GM12865 (cell line): ENCODE data around the gene DMKN.

Experiments used
- DNase-seq: peaks from one replicate; pipeline ENCODE4 v3.0.0; 2010; ENCODE audit warnings: low read depth
- H3K4me3 ChIP-seq: 2 replicates; pipeline ENCODE4 v1.5.1; 2011; ENCODE audit warnings: mild to moderate bottlenecking, low read depth, low read length, control low read depth
- CTCF ChIP-seq: IDR thresholded peaks from 2 replicates; pipeline ENCODE4 v1.5.1; 2011; ENCODE audit warnings: low read length, control low read depth, low read depth, inconsistent platforms; ENCODE audit not compliant: insufficient read depth; ENCODE audit errors: missing control alignments

Gene DMKN

GRCh38 chr19:35531291-35531690, 17.8 kb upstream of the DMKN start:
- no peak for TF ChIP-seq CTCF
- DNase-seq, result no peak
- H3K4me3 ChIP-seq, result no peak overlapping the region

GRCh38 chr19:35529241-35530218, 16.1 kb upstream of the DMKN start:
- no peak for TF ChIP-seq CTCF
- no peak overlapping the region for H3K4me3 ChIP-seq
- no peak for DNase-seq

- no peak for DNase-seq
- TF ChIP-seq CTCF, result no peak
Observed at GRCh38 chr19:35528218-35529038, 15.0 kb upstream of the DMKN start, which contains the start of gene SBSN. SBSN (minus strand) TSS chr19:35528311; CDS start chr19:35528281, 30 bp downstream.

GRCh38 chr19:35525873-35526272, 12.4 kb upstream of the DMKN start:
- TF ChIP-seq CTCF, result no peak
- no peak for DNase-seq
- no peak overlapping the region for H3K4me3 ChIP-seq

More at GRCh38 chr19:35528218-35529038, 15.0 kb upstream of the DMKN start, which contains the start of gene SBSN:
- no peak within 1 kb of the TSS for H3K4me3 ChIP-seq

GRCh38 chr19:35524181-35524837, 10.9 kb upstream of the DMKN start:
- TF ChIP-seq CTCF, result no peak
- DNase-seq, result no peak
- no peak overlapping the region for H3K4me3 ChIP-seq

- H3K4me3 ChIP-seq, result no peak overlapping the region
- no peak for TF ChIP-seq CTCF
- DNase-seq, result no peak
Observed at GRCh38 chr19:35522745-35523327, 9.4 kb upstream of the DMKN start.
